Tibial nerve (tissue), 4 donors: ENCODE measurements around the gene ENTPD3.

Experiments used
- EP300 ChIP-seq, 2 donors: sonication (generic); formaldehyde crosslinking; IDR thresholded peaks; one replicate each; pipeline ENCODE4 v1.6.1; 2017; ENCODE audit warnings: antibody characterized with exemption in 2 of 2, mild to moderate bottlenecking in 1 of 2
- POLR2A ChIP-seq, 2 donors: fragments of 450-650 bp; IDR thresholded peaks; one replicate each; pipeline ENCODE4 v1.6.1; 2017; ENCODE audit warnings: antibody characterized with exemption in 2 of 2, mild to moderate bottlenecking in 2 of 2, moderate library complexity in 2 of 2
- TF ChIP-seq, protein P1 (sequence below), 5 experiments: fragments of 200-600 bp in 3 of 5; fragments of 450-650 bp in 2 of 5; sonication (generic) in 3 of 5; IDR thresholded peaks; one replicate each; pipeline ENCODE4 v1.5.1; 2016 to 2019; ENCODE audit warnings: antibody characterized with exemption in 5 of 5, mild to moderate bottlenecking in 3 of 5, moderate library complexity in 2 of 5

GRCh38 chr3:40437889-40438288, 50.9 kb downstream of the ENTPD3 start:
- TF ChIP-seq, protein P1, sequence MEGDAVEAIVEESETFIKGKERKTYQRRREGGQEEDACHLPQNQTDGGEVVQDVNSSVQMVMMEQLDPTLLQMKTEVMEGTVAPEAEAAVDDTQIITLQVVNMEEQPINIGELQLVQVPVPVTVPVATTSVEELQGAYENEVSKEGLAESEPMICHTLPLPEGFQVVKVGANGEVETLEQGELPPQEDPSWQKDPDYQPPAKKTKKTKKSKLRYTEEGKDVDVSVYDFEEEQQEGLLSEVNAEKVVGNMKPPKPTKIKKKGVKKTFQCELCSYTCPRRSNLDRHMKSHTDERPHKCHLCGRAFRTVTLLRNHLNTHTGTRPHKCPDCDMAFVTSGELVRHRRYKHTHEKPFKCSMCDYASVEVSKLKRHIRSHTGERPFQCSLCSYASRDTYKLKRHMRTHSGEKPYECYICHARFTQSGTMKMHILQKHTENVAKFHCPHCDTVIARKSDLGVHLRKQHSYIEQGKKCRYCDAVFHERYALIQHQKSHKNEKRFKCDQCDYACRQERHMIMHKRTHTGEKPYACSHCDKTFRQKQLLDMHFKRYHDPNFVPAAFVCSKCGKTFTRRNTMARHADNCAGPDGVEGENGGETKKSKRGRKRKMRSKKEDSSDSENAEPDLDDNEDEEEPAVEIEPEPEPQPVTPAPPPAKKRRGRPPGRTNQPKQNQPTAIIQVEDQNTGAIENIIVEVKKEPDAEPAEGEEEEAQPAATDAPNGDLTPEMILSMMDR (IDR thresholded peaks at IDR 0.05) = no peak
- TF ChIP-seq POLR2A (IDR thresholded peaks at IDR 0.05) = no peak
- no peak for TF ChIP-seq EP300 (IDR thresholded peaks at IDR 0.05)
